Adipocyte (in vitro differentiated cells): ENCODE results near the gene SLC45A2.

Experiments
- DNase-seq: peaks from one replicate; pipeline ENCODE4 v3.0.0-alpha.2; 2015; ENCODE audit warnings: low read depth
- H3K27me3 ChIP-seq: replicated peaks from 2 replicates; pipeline ENCODE4 v1.7.0; 2013; ENCODE audit warnings: mild to moderate bottlenecking, low read length, moderate library complexity; ENCODE audit not compliant: control insufficient read depth, insufficient read depth
- H3K36me3 ChIP-seq: 2 replicates; pipeline ENCODE4 v1.7.0; 2013; ENCODE audit warnings: low read length, mild to moderate bottlenecking, moderate library complexity; ENCODE audit not compliant: control insufficient read depth, insufficient read depth, severe bottlenecking
- H3K4me1 ChIP-seq: 2 replicates; pipeline ENCODE4 v1.7.0; 2013; ENCODE audit warnings: mild to moderate bottlenecking, low read length, moderate library complexity; ENCODE audit not compliant: control insufficient read depth, insufficient read depth
- H3K4me3 ChIP-seq: 2 replicates; pipeline ENCODE4 v1.7.0; 2013; ENCODE audit warnings: mild to moderate bottlenecking, low read length, moderate library complexity
- H3K9ac ChIP-seq: 2 replicates; pipeline ENCODE4 v1.7.0; 2013; ENCODE audit warnings: mild to moderate bottlenecking, low read length, moderate library complexity
- H3K9me3 ChIP-seq: 2 replicates; pipeline ENCODE4 v1.7.0; 2013; ENCODE audit warnings: mild to moderate bottlenecking, low read length, moderate library complexity; ENCODE audit not compliant: control insufficient read depth

Gene SLC45A2

GRCh38 chr5:33937017-33937706, 47.3 kb downstream of the SLC45A2 start:
- Histone ChIP-seq H3K4me1 (peaks cover 23% of the 10 kb centered on the region), H3K36me3 (no peaks in the 10 kb centered on the region), H3K4me3 (peak overlapping the region; percentile 89), H3K9ac (no peak overlapping the region), H3K27me3 (peaks cover 47% of the 10 kb centered on the region), H3K9me3 (peaks cover 3% of the 10 kb centered on the region)
- no peak for DNase-seq

- Histone ChIP-seq H3K27me3 (peaks cover 40% of the 10 kb centered on the region), H3K36me3 (no peaks in the 10 kb centered on the region), H3K4me3 (peak within 1 kb of the TSS; percentile 89), H3K9ac (no peak within 1 kb of the TSS), H3K9me3 (peaks cover 3% of the 10 kb centered on the region), H3K4me1 (peaks cover 23% of the 10 kb centered on the region)
- DNase-seq: peak; percentile 13
These were observed 48.0 kb downstream of the SLC45A2 start, which contains the start of gene RXFP3 for GRCh38 chr5:33936381-33937016. Gene RXFP3 (plus strand): TSS chr5:33936386. CDS start chr5:33936741, 355 bp downstream.

GRCh38 chr5:33936004-33936380, 48.5 kb downstream of the SLC45A2 start:
- Histone ChIP-seq H3K4me3 (peak overlapping the region; percentile 89), H3K9me3 (peaks cover 3% of the 10 kb centered on the region), H3K27me3 (peaks cover 35% of the 10 kb centered on the region), H3K4me1 (peaks cover 23% of the 10 kb centered on the region), H3K36me3 (no peaks in the 10 kb centered on the region), H3K9ac (no peak overlapping the region)
- DNase-seq: peak; percentile 87

GRCh38 chr5:33934176-33934575, 50.3 kb downstream of the SLC45A2 start:
- Histone ChIP-seq H3K9ac (no peak overlapping the region), H3K27me3 (peaks cover 28% of the 10 kb centered on the region), H3K4me1 (peaks cover 19% of the 10 kb centered on the region), H3K4me3 (no peak overlapping the region), H3K9me3 (peaks cover 3% of the 10 kb centered on the region), H3K36me3 (no peaks in the 10 kb centered on the region)
- DNase-seq: no peak

- H3K9ac ChIP-seq: no peak overlapping the region
- peaks cover 3% of the 10 kb centered on the region for H3K9me3 ChIP-seq
- H3K27me3 ChIP-seq: peaks cover 25% of the 10 kb centered on the region
- no peak overlapping the region for H3K4me3 ChIP-seq
- no peaks in the 10 kb centered on the region for H3K36me3 ChIP-seq
- H3K4me1 ChIP-seq: peaks cover 18% of the 10 kb centered on the region
- DNase-seq: no peak
These were observed 50.7 kb downstream of the SLC45A2 start for GRCh38 chr5:33933723-33934169.

GRCh38 chr5:33931136-33931535, 53.4 kb downstream of the SLC45A2 start:
- H3K4me1 ChIP-seq: peaks cover 5% of the 10 kb centered on the region
- H3K27me3 ChIP-seq: no peaks in the 10 kb centered on the region
- H3K9me3 ChIP-seq: no peaks in the 10 kb centered on the region
- DNase-seq: no peak
- no peaks in the 10 kb centered on the region for H3K36me3 ChIP-seq
- no peak overlapping the region for H3K9ac ChIP-seq
- no peak overlapping the region for H3K4me3 ChIP-seq

GRCh38 chr5:33929925-33930690, 54.4 kb downstream of the SLC45A2 start:
- no peaks in the 10 kb centered on the region for H3K36me3 ChIP-seq
- no peak overlapping the region for H3K4me3 ChIP-seq
- no peaks in the 10 kb centered on the region for H3K27me3 ChIP-seq
- no peaks in the 10 kb centered on the region for H3K9me3 ChIP-seq
- H3K9ac ChIP-seq: no peak overlapping the region
- DNase-seq: no peak
- peaks cover 4% of the 10 kb centered on the region for H3K4me1 ChIP-seq

- no peaks in the 10 kb centered on the region for H3K27me3 ChIP-seq
- no peaks in the 10 kb centered on the region for H3K36me3 ChIP-seq
- no peak overlapping the region for H3K4me3 ChIP-seq
- no peak for DNase-seq
- no peaks in the 10 kb centered on the region for H3K4me1 ChIP-seq
- no peak overlapping the region for H3K9ac ChIP-seq
- H3K9me3 ChIP-seq: no peaks in the 10 kb centered on the region
These were observed 56.2 kb downstream of the SLC45A2 start for GRCh38 chr5:33928283-33928682.

GRCh38 chr5:33927685-33928084, 56.8 kb downstream of the SLC45A2 start:
- no peaks in the 10 kb centered on the region for H3K36me3 ChIP-seq
- DNase-seq: no peak
- H3K27me3 ChIP-seq: no peaks in the 10 kb centered on the region
- no peaks in the 10 kb centered on the region for H3K9me3 ChIP-seq
- H3K9ac ChIP-seq: no peak overlapping the region
- H3K4me3 ChIP-seq: no peak overlapping the region
- H3K4me1 ChIP-seq: no peaks in the 10 kb centered on the region

- Histone ChIP-seq H3K4me3 (no peak overlapping the region), H3K9ac (no peak overlapping the region), H3K4me1 (no peaks in the 10 kb centered on the region), H3K27me3 (peaks cover 3% of the 10 kb centered on the region), H3K36me3 (no peaks in the 10 kb centered on the region), H3K9me3 (no peaks in the 10 kb centered on the region)
- no peak for DNase-seq
These were observed 59.2 kb downstream of the SLC45A2 start for GRCh38 chr5:33925278-33925677.

GRCh38 chr5:33921002-33921401, 63.5 kb downstream of the SLC45A2 start:
- Histone ChIP-seq H3K4me1 (no peaks in the 10 kb centered on the region), H3K9ac (no peak overlapping the region), H3K4me3 (no peak overlapping the region), H3K27me3 (peaks cover 3% of the 10 kb centered on the region), H3K36me3 (no peaks in the 10 kb centered on the region), H3K9me3 (peaks cover 22% of the 10 kb centered on the region)
- DNase-seq: no peak
